ENCODE data around the gene GRM1.

GRCh38 chr6:146095481-146095880, 66.6 kb downstream of the GRM1 start:
- no peak for TF ChIP-seq CTCF (IDR thresholded peaks at IDR 0.05; ENCODE audit: insufficient read depth, low read depth, low read length)
- no peak for TF ChIP-seq EZH2 (IDR thresholded peaks at IDR 0.05; ENCODE audit: insufficient read depth, low read length)

All from astrocyte (in vitro differentiated cells and primary cell).